RKO (cell line): ENCODE data around the gene AGPAT3.

Experiments
- DNase-seq: peaks from one replicate; pipeline ENCODE4 v3.0.0-alpha.2; 2016; ENCODE audit warnings: low spot score

AGPAT3 gene

GRCh38 chr21:43981151-43981870 lies 116.3 kb downstream of the AGPAT3 start:
- DNase-seq = no peak

- no peak for DNase-seq
Observed at GRCh38 chr21:43981871-43982210, 116.8 kb downstream of the AGPAT3 start.

GRCh38 chr21:43982489-43983078 lies 117.6 kb downstream of the AGPAT3 start:
- DNase-seq = no peak

- no peak for DNase-seq
Observed at GRCh38 chr21:43983390-43983789, 118.4 kb downstream of the AGPAT3 start.

- no peak for DNase-seq
Observed at GRCh38 chr21:43983860-43984420, 118.9 kb downstream of the AGPAT3 start.

GRCh38 chr21:43984905-43985689 lies 120.1 kb downstream of the AGPAT3 start:
- DNase-seq = no peak

GRCh38 chr21:43985690-43986251 lies 120.7 kb downstream of the AGPAT3 start:
- DNase-seq = no peak

GRCh38 chr21:43986544-43987451 lies 121.8 kb downstream of the AGPAT3 start:
- no peak for DNase-seq

GRCh38 chr21:43987509-43987908 lies 122.5 kb downstream of the AGPAT3 start:
- no peak for DNase-seq

GRCh38 chr21:43988016-43988415 lies 123.0 kb downstream of the AGPAT3 start:
- no peak for DNase-seq

GRCh38 chr21:43988506-43989230 lies 123.6 kb downstream of the AGPAT3 start:
- no peak for DNase-seq

- DNase-seq = no peak
Observed at GRCh38 chr21:43989401-43989800, 124.4 kb downstream of the AGPAT3 start.

- DNase-seq = no peak
Observed at GRCh38 chr21:43991447-43991991, 126.5 kb downstream of the AGPAT3 start.

GRCh38 chr21:43992121-43992520 lies 127.1 kb downstream of the AGPAT3 start:
- no peak for DNase-seq

- no peak for DNase-seq
Observed at GRCh38 chr21:43993420-43993934, 128.5 kb downstream of the AGPAT3 start.

- DNase-seq = no peak
Observed at GRCh38 chr21:43994085-43994484, 129.1 kb downstream of the AGPAT3 start.

GRCh38 chr21:43994646-43995045 lies 129.6 kb downstream of the AGPAT3 start:
- no peak for DNase-seq

- no peak for DNase-seq
Observed at GRCh38 chr21:43995521-43996105, 130.6 kb downstream of the AGPAT3 start.

GRCh38 chr21:43997766-43998742 lies 133.0 kb downstream of the AGPAT3 start:
- peak; percentile 19 for DNase-seq
